Osteoblast (primary cell): Measurements from ENCODE around the gene MAGI1. TPM values are rescaled to one million over a fixed set of nuclear protein-coding genes. Genes with fewer than 3 reads are reported as not detected.

Source experiments
- DNase-seq: peaks from one replicate; pipeline ENCODE4 v3.0.0; 2011; ENCODE audit warnings: low spot score, mixed read lengths; ENCODE audit not compliant: insufficient read length; ENCODE audit errors: missing footprints
- H2AFZ ChIP-seq: 2 replicates; pipeline ENCODE4 v1.6.0; 2011; ENCODE audit warnings: mild to moderate bottlenecking, low read length
- H3K27ac ChIP-seq: 2 replicates; pipeline ENCODE4 v1.5.1; 2011; ENCODE audit warnings: mild to moderate bottlenecking, low read depth, low read length, moderate library complexity
- H3K27me3 ChIP-seq: 2 replicates; pipeline ENCODE4 v1.6.0; 2012; ENCODE audit warnings: mild to moderate bottlenecking, control low read depth, inconsistent platforms, low read length, moderate library complexity; ENCODE audit not compliant: insufficient read depth
- H3K36me3 ChIP-seq: 2 replicates; pipeline ENCODE4 v1.5.1; 2011; ENCODE audit warnings: mild to moderate bottlenecking, low read length, control low read depth, moderate library complexity; ENCODE audit not compliant: insufficient read depth
- H3K4me1 ChIP-seq: 2 replicates; pipeline ENCODE4 v1.5.1; 2011; ENCODE audit warnings: mild to moderate bottlenecking, low read length, control low read depth, moderate library complexity; ENCODE audit not compliant: insufficient read depth
- H3K4me2 ChIP-seq: 2 replicates; pipeline ENCODE4 v1.6.0; 2011; ENCODE audit warnings: mild to moderate bottlenecking, low read length; ENCODE audit not compliant: insufficient read depth
- H3K4me3 ChIP-seq: fragments of 200-600 bp; sonication (generic); 3 replicates; pipeline ENCODE4 v1.5.1; 2012; ENCODE audit warnings: mild to moderate bottlenecking, low read length, inconsistent platforms; ENCODE audit not compliant: insufficient read depth
- H3K79me2 ChIP-seq: 2 replicates; pipeline ENCODE4 v1.6.0; 2012; ENCODE audit warnings: mild to moderate bottlenecking, low read length, control low read depth, inconsistent platforms; ENCODE audit not compliant: insufficient read depth
- H3K9me3 ChIP-seq: 2 replicates; pipeline ENCODE4 v1.5.1; 2011; ENCODE audit warnings: low read depth, low read length, control low read depth
- H4K20me1 ChIP-seq: 2 replicates; pipeline ENCODE4 v1.6.0; 2012; ENCODE audit warnings: mild to moderate bottlenecking, low read length, control low read depth; ENCODE audit not compliant: insufficient read depth
- CTCF ChIP-seq: IDR thresholded peaks from 2 replicates; pipeline ENCODE4 v1.5.1; 2011; ENCODE audit warnings: mild to moderate bottlenecking, low read depth, low read length, moderate library complexity; ENCODE audit errors: extremely low read depth
- total RNA-seq: library from RNA; depleted of rRNA; stranded (reverse); fragments of >200 nt; gene quantifications from 2 replicates; pipeline ENCODE4 v1.2.3, GENCODE V29; 2012

MAGI1 gene
- total RNA-seq, 1 donor = 66.6 TPM

- TF ChIP-seq CTCF = no peak
- peaks cover 27% of the 10 kb centered on the region for H4K20me1 ChIP-seq
- peaks cover 23% of the 10 kb centered on the region for H3K4me1 ChIP-seq
- no peak overlapping the region for H3K4me3 ChIP-seq
- no peak overlapping the region for H3K4me2 ChIP-seq
- no peak overlapping the region for H3K27ac ChIP-seq
- no peaks in the 10 kb centered on the region for H3K36me3 ChIP-seq
- H3K79me2 ChIP-seq = peaks cover 46% of the 10 kb centered on the region
- H3K27me3 ChIP-seq = no peaks in the 10 kb centered on the region
- no peaks in the 10 kb centered on the region for H3K9me3 ChIP-seq
- DNase-seq = no peak
- no peak overlapping the region for H2AFZ ChIP-seq
These were observed 457.4 kb downstream of the MAGI1 start for GRCh38 chr3:65581313-65581712.

GRCh38 chr3:65578861-65579260 lies 459.9 kb downstream of the MAGI1 start:
- peaks cover 17% of the 10 kb centered on the region for H4K20me1 ChIP-seq
- no peaks in the 10 kb centered on the region for H3K36me3 ChIP-seq
- no peak for DNase-seq
- peaks cover 40% of the 10 kb centered on the region for H3K4me1 ChIP-seq
- H3K9me3 ChIP-seq = no peaks in the 10 kb centered on the region
- H2AFZ ChIP-seq = no peak overlapping the region
- no peak overlapping the region for H3K27ac ChIP-seq
- no peaks in the 10 kb centered on the region for H3K27me3 ChIP-seq
- no peak overlapping the region for H3K4me3 ChIP-seq
- TF ChIP-seq CTCF = no peak
- no peak overlapping the region for H3K4me2 ChIP-seq
- peaks cover 30% of the 10 kb centered on the region for H3K79me2 ChIP-seq

- Histone ChIP-seq H3K4me1 (peaks cover 33% of the 10 kb centered on the region), H3K4me2 (peak overlapping the region; percentile 11), H3K4me3 (no peak overlapping the region), H3K79me2 (peaks cover 33% of the 10 kb centered on the region), H2AFZ (no peak overlapping the region), H3K36me3 (no peaks in the 10 kb centered on the region), H3K9me3 (no peaks in the 10 kb centered on the region), H3K27ac (peak overlapping the region; percentile 68), H4K20me1 (peaks cover 8% of the 10 kb centered on the region), H3K27me3 (no peaks in the 10 kb centered on the region)
- no peak for DNase-seq
- no peak for TF ChIP-seq CTCF
These were observed 460.8 kb downstream of the MAGI1 start for GRCh38 chr3:65577843-65578430.

- no peaks in the 10 kb centered on the region for H3K9me3 ChIP-seq
- H3K4me2 ChIP-seq = peak overlapping the region; percentile 12
- no peak for TF ChIP-seq CTCF
- peaks cover 32% of the 10 kb centered on the region for H3K79me2 ChIP-seq
- H3K27ac ChIP-seq = peak overlapping the region; percentile 68
- H3K4me3 ChIP-seq = no peak overlapping the region
- H3K36me3 ChIP-seq = no peaks in the 10 kb centered on the region
- DNase-seq = no peak
- H3K27me3 ChIP-seq = no peaks in the 10 kb centered on the region
- no peak overlapping the region for H2AFZ ChIP-seq
- H3K4me1 ChIP-seq = peaks cover 33% of the 10 kb centered on the region
- H4K20me1 ChIP-seq = peaks cover 3% of the 10 kb centered on the region
These were observed 461.8 kb downstream of the MAGI1 start for GRCh38 chr3:65576966-65577365.
